ENCODE measurements around the gene ZNF45. TPM values are rescaled to one million over a fixed set of nuclear protein-coding genes. Genes with fewer than 3 reads are reported as not detected.

ZNF45 gene
- total RNA-seq, 1 experiment from 2014 or later = 12.2 TPM

DNA sequence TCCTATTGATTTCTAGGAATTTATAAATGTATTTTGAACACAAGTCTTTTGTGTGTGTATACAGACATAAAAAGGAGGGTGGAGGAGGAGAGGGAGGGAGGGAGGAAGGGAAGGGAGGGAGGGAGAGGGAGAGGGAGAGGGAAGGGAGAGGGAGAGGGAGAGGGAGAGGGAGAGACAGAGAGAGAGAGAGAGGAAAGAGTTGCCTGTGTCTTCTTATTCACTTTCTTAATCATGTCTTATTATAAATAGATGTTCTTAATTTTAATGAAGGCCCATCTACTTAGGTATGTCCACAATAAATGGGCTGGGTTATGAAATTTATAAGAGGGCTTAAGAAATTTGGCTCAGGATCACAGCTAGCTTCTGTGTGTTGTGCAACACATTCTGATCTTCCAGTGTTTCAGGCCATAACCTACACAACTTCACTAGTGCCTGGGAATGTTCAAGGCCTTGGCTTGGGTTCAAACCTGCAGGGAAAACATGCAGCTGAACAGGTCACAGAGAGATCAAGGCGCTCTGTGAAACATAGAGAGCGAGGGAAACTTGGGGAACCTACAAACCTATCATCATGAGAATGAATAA lies 39.3 kb downstream of the ZNF45 start (continued):
- TF ChIP-seq, protein P1, sequence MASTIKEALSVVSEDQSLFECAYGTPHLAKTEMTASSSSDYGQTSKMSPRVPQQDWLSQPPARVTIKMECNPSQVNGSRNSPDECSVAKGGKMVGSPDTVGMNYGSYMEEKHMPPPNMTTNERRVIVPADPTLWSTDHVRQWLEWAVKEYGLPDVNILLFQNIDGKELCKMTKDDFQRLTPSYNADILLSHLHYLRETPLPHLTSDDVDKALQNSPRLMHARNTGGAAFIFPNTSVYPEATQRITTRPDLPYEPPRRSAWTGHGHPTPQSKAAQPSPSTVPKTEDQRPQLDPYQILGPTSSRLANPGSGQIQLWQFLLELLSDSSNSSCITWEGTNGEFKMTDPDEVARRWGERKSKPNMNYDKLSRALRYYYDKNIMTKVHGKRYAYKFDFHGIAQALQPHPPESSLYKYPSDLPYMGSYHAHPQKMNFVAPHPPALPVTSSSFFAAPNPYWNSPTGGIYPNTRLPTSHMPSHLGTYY (CRISPR knock-in tag; IDR thresholded peaks at IDR 0.05) = no peak
- no peak for TF ChIP-seq GABPB1 (CRISPR knock-in tag; IDR thresholded peaks at IDR 0.05)
- no peak for TF ChIP-seq ELF4 (CRISPR knock-in tag; IDR thresholded peaks at IDR 0.05; ENCODE audit: low read depth)
- no peak for TF ChIP-seq JUN (CRISPR knock-in tag; IDR thresholded peaks at IDR 0.05)
- no peak for TF ChIP-seq NR2C2 (CRISPR knock-in tag; IDR thresholded peaks at IDR 0.05)

DNA sequence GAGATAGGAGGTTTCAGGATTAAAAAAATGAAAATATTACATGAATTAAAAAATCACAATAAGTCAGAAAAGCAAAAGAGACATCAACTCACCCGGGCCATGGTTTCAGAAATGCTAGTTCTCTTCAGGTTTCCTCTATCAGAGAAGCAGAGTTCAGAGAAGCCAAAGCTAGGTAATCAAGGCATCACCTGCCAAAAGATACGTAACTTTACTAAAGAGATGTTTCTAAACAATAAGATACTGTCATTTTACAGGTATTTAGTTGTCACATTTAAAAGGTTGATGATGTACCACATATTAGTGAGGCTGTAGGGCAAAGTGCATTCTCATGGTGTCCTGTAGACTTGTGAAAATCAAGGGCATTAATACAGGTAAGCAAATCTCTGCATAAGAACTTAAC lies 51.2 kb downstream of the ZNF45 start, which contains the start of gene ZNF404:
ZNF404 (minus strand) TSS at position 101 of the 400 bp plus-strand sequence.
- no peaks in the 10 kb centered on the region for H3K4me1 Mint-ChIP-seq
- ChIA-PET CTCF (no interaction called here), POLR2A (no interaction called here)
- no peak for TF ChIP-seq NR2C2 (CRISPR knock-in tag; IDR thresholded peaks at IDR 0.05)
- no peak for TF ChIP-seq ZNF263 (CRISPR knock-in tag; IDR thresholded peaks at IDR 0.05; ENCODE audit: low read depth)
- TF ChIP-seq, protein P2, sequence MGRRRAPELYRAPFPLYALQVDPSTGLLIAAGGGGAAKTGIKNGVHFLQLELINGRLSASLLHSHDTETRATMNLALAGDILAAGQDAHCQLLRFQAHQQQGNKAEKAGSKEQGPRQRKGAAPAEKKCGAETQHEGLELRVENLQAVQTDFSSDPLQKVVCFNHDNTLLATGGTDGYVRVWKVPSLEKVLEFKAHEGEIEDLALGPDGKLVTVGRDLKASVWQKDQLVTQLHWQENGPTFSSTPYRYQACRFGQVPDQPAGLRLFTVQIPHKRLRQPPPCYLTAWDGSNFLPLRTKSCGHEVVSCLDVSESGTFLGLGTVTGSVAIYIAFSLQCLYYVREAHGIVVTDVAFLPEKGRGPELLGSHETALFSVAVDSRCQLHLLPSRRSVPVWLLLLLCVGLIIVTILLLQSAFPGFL (CRISPR knock-in tag; IDR thresholded peaks at IDR 0.05; ENCODE audit: borderline replicate concordance) = no peak
- no peak for TF ChIP-seq ZNF532 (CRISPR knock-in tag; IDR thresholded peaks at IDR 0.05; ENCODE audit: borderline replicate concordance)
- TF ChIP-seq, protein P3, sequence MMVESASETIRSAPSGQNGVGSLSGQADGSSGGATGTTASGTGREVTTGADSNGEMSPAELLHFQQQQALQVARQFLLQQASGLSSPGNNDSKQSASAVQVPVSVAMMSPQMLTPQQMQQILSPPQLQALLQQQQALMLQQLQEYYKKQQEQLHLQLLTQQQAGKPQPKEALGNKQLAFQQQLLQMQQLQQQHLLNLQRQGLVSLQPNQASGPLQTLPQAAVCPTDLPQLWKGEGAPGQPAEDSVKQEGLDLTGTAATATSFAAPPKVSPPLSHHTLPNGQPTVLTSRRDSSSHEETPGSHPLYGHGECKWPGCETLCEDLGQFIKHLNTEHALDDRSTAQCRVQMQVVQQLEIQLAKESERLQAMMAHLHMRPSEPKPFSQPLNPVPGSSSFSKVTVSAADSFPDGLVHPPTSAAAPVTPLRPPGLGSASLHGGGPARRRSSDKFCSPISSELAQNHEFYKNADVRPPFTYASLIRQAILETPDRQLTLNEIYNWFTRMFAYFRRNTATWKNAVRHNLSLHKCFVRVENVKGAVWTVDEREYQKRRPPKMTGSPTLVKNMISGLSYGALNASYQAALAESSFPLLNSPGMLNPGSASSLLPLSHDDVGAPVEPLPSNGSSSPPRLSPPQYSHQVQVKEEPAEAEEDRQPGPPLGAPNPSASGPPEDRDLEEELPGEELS (CRISPR knock-in tag; IDR thresholded peaks at IDR 0.05) = no peak
- TF ChIP-seq MXD4 (CRISPR knock-in tag; IDR thresholded peaks at IDR 0.05; ENCODE audit: borderline replicate concordance) = no peak
- TF ChIP-seq TEAD1 (CRISPR knock-in tag; IDR thresholded peaks at IDR 0.05) = no peak
- TF ChIP-seq, protein P1 (CRISPR knock-in tag; IDR thresholded peaks at IDR 0.05) = no peak
- TF ChIP-seq ZNF317 (CRISPR knock-in tag; IDR thresholded peaks at IDR 0.05; ENCODE audit: borderline replicate concordance, low read depth) = no peak
- no peak for TF ChIP-seq ZNF425 (CRISPR knock-in tag; conservative IDR thresholded peaks at IDR 0.05)
- TF ChIP-seq MAX (CRISPR knock-in tag; IDR thresholded peaks at IDR 0.05) = no peak
- no peak for TF ChIP-seq CREB1 (CRISPR knock-in tag; IDR thresholded peaks at IDR 0.05)
- H3K36me3 Mint-ChIP-seq = peaks cover 65% of the 10 kb centered on the region
- H3K27ac Mint-ChIP-seq = no peak within 1 kb of the TSS
- no peak within 1 kb of the TSS for H3K4me3 Mint-ChIP-seq
- peaks cover 9% of the 10 kb centered on the region for H3K27me3 Mint-ChIP-seq (ENCODE audit: low read depth)
- ATAC-seq (no peak), DNase-seq (ENCODE audit: low spot score) (no peak)
- H3K9me3 Mint-ChIP-seq = peaks cover 84% of the 10 kb centered on the region

Measured in WTC11 (cell line).